Measurements from ENCODE around the gene VAV2.
"Not testable (repeated sequence)": the region's sequence is repeated elsewhere in the genome, so short reads cannot be mapped to it uniquely, and the experiment has no call there.

Gene VAV2

GRCh38 chr9:133968428-133968827, 23.7 kb downstream of the VAV2 start:
- no peak for DNase-seq

- DNase-seq, result no peak
These were observed 24.9 kb downstream of the VAV2 start for GRCh38 chr9:133967024-133967741.

GRCh38 chr9:133964463-133964862, 27.7 kb downstream of the VAV2 start:
- no peak for DNase-seq

GRCh38 chr9:133963166-133963565, 29.0 kb downstream of the VAV2 start:
- DNase-seq, result no peak

- no peak for DNase-seq
These were observed 29.8 kb downstream of the VAV2 start for GRCh38 chr9:133962341-133962740.

GRCh38 chr9:133961226-133962165, 30.6 kb downstream of the VAV2 start:
- DNase-seq, result no peak

- DNase-seq, result no peak
These were observed 31.5 kb downstream of the VAV2 start for GRCh38 chr9:133960568-133961129.

- DNase-seq, result peak; percentile 1
These were observed 32.1 kb downstream of the VAV2 start for GRCh38 chr9:133959966-133960567.

- DNase-seq, result no peak
These were observed 33.0 kb downstream of the VAV2 start for GRCh38 chr9:133959171-133959570.

GRCh38 chr9:133958756-133959155, 33.4 kb downstream of the VAV2 start:
- DNase-seq, result no peak

GRCh38 chr9:133957772-133958171, 34.4 kb downstream of the VAV2 start:
- not testable (repeated sequence) for DNase-seq

GRCh38 chr9:133957328-133957727, 34.8 kb downstream of the VAV2 start:
- DNase-seq, result no peak

GRCh38 chr9:133956520-133957076, 35.5 kb downstream of the VAV2 start:
- no peak for DNase-seq

- DNase-seq, result no peak
These were observed 36.2 kb downstream of the VAV2 start for GRCh38 chr9:133955821-133956411.

- DNase-seq, result no peak
These were observed 37.1 kb downstream of the VAV2 start for GRCh38 chr9:133954862-133955529.

- DNase-seq, result no peak
These were observed 38.0 kb downstream of the VAV2 start for GRCh38 chr9:133953976-133954709.

GRCh38 chr9:133953621-133953975, 38.5 kb downstream of the VAV2 start:
- no peak for DNase-seq

- DNase-seq, result no peak
These were observed 39.2 kb downstream of the VAV2 start for GRCh38 chr9:133952598-133953550.

GRCh38 chr9:133951265-133951664, 40.9 kb downstream of the VAV2 start:
- DNase-seq, result no peak

GRCh38 chr9:133950629-133951111, 41.5 kb downstream of the VAV2 start:
- DNase-seq, result no peak

Measured in OCI-M1 (cell line).